K562 (cell line): Measurements from ENCODE around the gene GDF2. TPM values are rescaled to one million over a fixed set of nuclear protein-coding genes. Genes with fewer than 3 reads are reported as not detected.

ENCODE experiments used
- CBX5 ChIP-seq: IDR thresholded peaks from 2 replicates; pipeline ENCODE4 v1.6.1; 2014; ENCODE audit warnings: low read depth, borderline replicate concordance
- CLOCK ChIP-seq: fragments of 250-450 bp; sonication (Bioruptor Pico); IDR thresholded peaks from 2 replicates; pipeline ENCODE4 v1.4.0; 2020; ENCODE audit warnings: mild to moderate bottlenecking, moderate library complexity, borderline replicate concordance
- CTBP1 ChIP-seq: fragments of 450-650 bp; IDR thresholded peaks from 2 replicates; pipeline ENCODE4 v1.6.1; 2016; ENCODE audit warnings: borderline replicate concordance
- DLX4 ChIP-seq: fragments of 250-450 bp; sonication (Bioruptor Pico); IDR thresholded peaks from 2 replicates; pipeline ENCODE4 v1.6.1; 2021; ENCODE audit warnings: mild to moderate bottlenecking
- GTF3C2 ChIP-seq: IDR thresholded peaks from 3 replicates; pipeline ENCODE4 v1.6.1; 2011; ENCODE audit warnings: borderline replicate concordance, mild to moderate bottlenecking, moderate library complexity; ENCODE audit not compliant: insufficient read length; ENCODE audit errors: extremely low read depth
- KLF13 ChIP-seq: fragments of 450-650 bp; IDR thresholded peaks from 2 replicates; pipeline ENCODE4 v1.6.1; 2016; ENCODE audit warnings: missing genetic modification characterization, low read depth, mild to moderate bottlenecking, missing compliant biosample characterization, moderate library complexity, borderline replicate concordance
- MAZ ChIP-seq, 2 experiments: fragments of 450-650 bp in 1 of 2; sonication (generic) in 1 of 2; formaldehyde crosslinking; IDR thresholded peaks in 1 of 2; conservative IDR thresholded peaks in 1 of 2; 2 replicates each; pipeline versions ENCODE4 v1.4.0 to v1.5.0; 2020; ENCODE audit warnings: mild to moderate bottlenecking in 1 of 2, missing genetic modification reagents in 1 of 2
- NBN ChIP-seq: fragments of 450-650 bp; IDR thresholded peaks from 2 replicates; pipeline ENCODE4 v1.6.1; 2016; ENCODE audit warnings: low read depth, mild to moderate bottlenecking
- NR0B1 ChIP-seq: fragments of 450-650 bp; IDR thresholded peaks from one replicate; pipeline ENCODE4 v1.6.1; 2018; ENCODE audit warnings: mild to moderate bottlenecking, moderate library complexity; ENCODE audit not compliant: partially characterized antibody
- PRPF4 ChIP-seq: fragments of 200-400 bp; formaldehyde crosslinking; IDR thresholded peaks from one replicate; pipeline ENCODE4 v1.6.1; 2017; ENCODE audit warnings: low read length, low read depth, mild to moderate bottlenecking; ENCODE audit not compliant: insufficient read depth, poor library complexity, severe bottlenecking
- SPI1 ChIP-seq: IDR thresholded peaks from 2 replicates; pipeline ENCODE4 v1.6.1; 2011; ENCODE audit warnings: low read depth, low read length, control low read depth, borderline replicate concordance
- SRSF3 ChIP-seq: fragments of 200-400 bp; formaldehyde crosslinking; IDR thresholded peaks from 2 replicates; pipeline ENCODE4 v1.6.1; 2016; ENCODE audit warnings: mild to moderate bottlenecking, low read length, moderate library complexity; ENCODE audit not compliant: insufficient read depth
- TCF15 ChIP-seq: fragments of 250-450 bp; sonication (Bioruptor Pico); IDR thresholded peaks from 2 replicates; pipeline ENCODE4 v1.8.0; 2022; ENCODE audit warnings: moderate library complexity, mild to moderate bottlenecking, inconsistent platforms
- THRB ChIP-seq: fragments of 450-650 bp; formaldehyde crosslinking; conservative IDR thresholded peaks from 2 replicates; pipeline ENCODE4 v1.4.0; 2022; ENCODE audit warnings: mild to moderate bottlenecking, missing genetic modification characterization
- ZNF146 ChIP-seq: IDR thresholded peaks from one replicate; pipeline ENCODE4 v1.6.1; 2018; ENCODE audit warnings: missing compliant biosample characterization; ENCODE audit not compliant: unreplicated experiment
- ZNF263 ChIP-seq: sonication (generic); formaldehyde crosslinking; IDR thresholded peaks from 2 replicates; pipeline ENCODE4 v1.8.0; 2022; ENCODE audit warnings: mild to moderate bottlenecking, missing genetic modification reagents, borderline replicate concordance
- polyA plus RNA-seq, 8 experiments: library from polyadenylated mRNA; depleted of rRNA in 4 of 8; stranded (reverse) in 5 of 8; unstranded in 3 of 8; fragments of >200 nt; fragmentation: Nextera tagmentation in 2 of 8; fragmentation: Illumina TruSeq in 1 of 8; extraction: Ambion mirVana in 2 of 8; extraction: Trizol in 1 of 8; gene quantifications; 2 replicates each; pipeline versions ENCODE4 v1.2.1 to v1.2.3, GENCODE V29; 2011 to 2014; ENCODE audit warnings: inconsistent platforms in 1 of 8, missing spikeins in 1 of 8
- total RNA-seq, 7 experiments: library from RNA; depleted of rRNA in 6 of 7; stranded (reverse); fragments of >200 nt in 6 of 7; fragmentation: Illumina TruSeq in 2 of 7; extraction: Trizol in 2 of 7; gene quantifications; 2 replicates each; pipeline versions ENCODE4 v1.2.1 to v1.2.3, GENCODE V29; 2011 to 2021; ENCODE audit warnings: low replicate concordance in 1 of 7

GDF2 gene
- total and polyA plus RNA-seq, 9 of the 15 experiments (the other 6 are each of a cell fraction or from before 2014, with no cell fraction given) = 0.08 to 0.58 (median 0.27) TPM; not detected in 2

- no peak for TF ChIP-seq PRPF4
- no peak for TF ChIP-seq CLOCK (CRISPR knock-in tag)
- 0 out of 2 replicates have a peak, but pooled peaks have one; percentile 54 for TF ChIP-seq NBN
- TF ChIP-seq NR0B1 = no peak
- no peak for TF ChIP-seq MAZ (CRISPR knock-in tag; conservative IDR thresholded peaks at IDR 0.05 in 1 of 2, IDR thresholded peaks at IDR 0.05 in 1 of 2)
- no peak for TF ChIP-seq ZNF263 (CRISPR knock-in tag)
- TF ChIP-seq CBX5 = no peak
- TF ChIP-seq SRSF3 = no peak
- TF ChIP-seq THRB (CRISPR knock-in tag) = no peak
- TF ChIP-seq SPI1 = no peak
- TF ChIP-seq GTF3C2 = no peak
- TF ChIP-seq KLF13 (tag) = no peak
- TF ChIP-seq TCF15 (CRISPR knock-in tag) = no peak
- peak; percentile 92 for TF ChIP-seq CTBP1
- no peak for TF ChIP-seq DLX4 (CRISPR knock-in tag)
- TF ChIP-seq ZNF146 (CRISPR knock-in tag) = no peak
Observed at GRCh38 chr10:47306387-47307210, 15.7 kb upstream of the GDF2 start (continued).
